HepG2 (cell line): Measurements from ENCODE around the gene SGSM1. TPM values are rescaled to one million over a fixed set of nuclear protein-coding genes. Genes with fewer than 3 reads are reported as not detected.

ENCODE experiments used
- ATAD3A ChIP-seq: sonication (generic); formaldehyde crosslinking; IDR thresholded peaks from 2 replicates; pipeline ENCODE4 v1.4.0; 2020; ENCODE audit warnings: missing genetic modification reagents
- HOXD1 ChIP-seq: sonication (generic); formaldehyde crosslinking; IDR thresholded peaks from 2 replicates; pipeline ENCODE4 v1.5.0; 2020; ENCODE audit warnings: missing genetic modification reagents
- MZF1 ChIP-seq: sonication (generic); formaldehyde crosslinking; IDR thresholded peaks from 2 replicates; pipeline ENCODE4 v1.8.1; 2023; ENCODE audit warnings: mild to moderate bottlenecking, missing genetic modification reagents, borderline replicate concordance
- SRSF9 ChIP-seq: fragments of 200-400 bp; formaldehyde crosslinking; IDR thresholded peaks from 2 replicates; pipeline ENCODE4 v1.6.1; 2018; ENCODE audit warnings: borderline replicate concordance, mild to moderate bottlenecking, low read depth, low read length; ENCODE audit not compliant: insufficient read depth, poor library complexity, severe bottlenecking
- ZBTB3 ChIP-seq: sonication (generic); formaldehyde crosslinking; IDR thresholded peaks from 2 replicates; pipeline ENCODE4 v1.4.0; 2020; ENCODE audit warnings: low read depth, mild to moderate bottlenecking, moderate library complexity, missing genetic modification reagents, borderline replicate concordance
- ZNF468 ChIP-seq: sonication (generic); formaldehyde crosslinking; IDR thresholded peaks from 2 replicates; pipeline ENCODE4 v1.8.0; 2022; ENCODE audit warnings: mild to moderate bottlenecking, moderate library complexity, missing genetic modification reagents
- ZNF614 ChIP-seq: IDR thresholded peaks from 2 replicates; pipeline ENCODE4 v1.6.1; 2018; ENCODE audit warnings: missing biosample characterization, missing genetic modification reagents, inconsistent platforms, borderline replicate concordance
- polyA plus RNA-seq, 8 experiments: library from polyadenylated mRNA; depleted of rRNA in 3 of 8; stranded (reverse) in 7 of 8; unstranded in 1 of 8; fragments of >200 nt; fragmentation: Illumina TruSeq in 4 of 8; extraction: Trizol in 4 of 8; gene quantifications; 2 replicates each; pipeline versions ENCODE4 v1.2.1 to v1.2.3, GENCODE V29; 2011 to 2016; ENCODE audit warnings: low read depth in 4 of 8, missing spikeins in 1 of 8, mixed read lengths in 1 of 8; ENCODE audit not compliant: insufficient read depth in 1 of 8
- total RNA-seq, 5 experiments: library from RNA; depleted of rRNA; stranded (reverse); fragments of >200 nt; fragmentation: Illumina TruSeq; extraction: Trizol; gene quantifications; 2 replicates each; pipeline ENCODE4 v1.2.3, GENCODE V29; 2016; ENCODE audit warnings: low read depth in 1 of 5
- TF ChIP-seq, protein P1 (sequence below): IDR thresholded peaks from 2 replicates; pipeline ENCODE4 v1.6.1; 2016; ENCODE audit warnings: low read depth, control low read depth
- TF ChIP-seq, protein P2 (sequence below): sonication (generic); formaldehyde crosslinking; IDR thresholded peaks from 2 replicates; pipeline ENCODE4 v1.5.1; 2020; ENCODE audit warnings: mild to moderate bottlenecking, missing genetic modification reagents, borderline replicate concordance
- TF ChIP-seq, protein P3 (sequence below): sonication (generic); formaldehyde crosslinking; IDR thresholded peaks from 2 replicates; pipeline ENCODE4 v1.4.0; 2020; ENCODE audit warnings: mild to moderate bottlenecking, missing genetic modification reagents
- TF ChIP-seq, protein P4 (sequence below): sonication (generic); formaldehyde crosslinking; IDR thresholded peaks from 2 replicates; pipeline ENCODE4 v1.8.1; 2023; ENCODE audit warnings: mild to moderate bottlenecking, inconsistent platforms, moderate library complexity, missing genetic modification reagents, borderline replicate concordance
- TF ChIP-seq, protein P5 (sequence below): sonication (generic); formaldehyde crosslinking; IDR thresholded peaks from 2 replicates; pipeline ENCODE4 v1.4.0; 2020; ENCODE audit warnings: mild to moderate bottlenecking, missing genetic modification reagents, borderline replicate concordance

Gene SGSM1
- total and polyA plus RNA-seq, 2 of the 13 experiments (the other 11 are each of a cell fraction or from before 2014, with no cell fraction given), result 0.07 TPM; not detected in 1

DNA sequence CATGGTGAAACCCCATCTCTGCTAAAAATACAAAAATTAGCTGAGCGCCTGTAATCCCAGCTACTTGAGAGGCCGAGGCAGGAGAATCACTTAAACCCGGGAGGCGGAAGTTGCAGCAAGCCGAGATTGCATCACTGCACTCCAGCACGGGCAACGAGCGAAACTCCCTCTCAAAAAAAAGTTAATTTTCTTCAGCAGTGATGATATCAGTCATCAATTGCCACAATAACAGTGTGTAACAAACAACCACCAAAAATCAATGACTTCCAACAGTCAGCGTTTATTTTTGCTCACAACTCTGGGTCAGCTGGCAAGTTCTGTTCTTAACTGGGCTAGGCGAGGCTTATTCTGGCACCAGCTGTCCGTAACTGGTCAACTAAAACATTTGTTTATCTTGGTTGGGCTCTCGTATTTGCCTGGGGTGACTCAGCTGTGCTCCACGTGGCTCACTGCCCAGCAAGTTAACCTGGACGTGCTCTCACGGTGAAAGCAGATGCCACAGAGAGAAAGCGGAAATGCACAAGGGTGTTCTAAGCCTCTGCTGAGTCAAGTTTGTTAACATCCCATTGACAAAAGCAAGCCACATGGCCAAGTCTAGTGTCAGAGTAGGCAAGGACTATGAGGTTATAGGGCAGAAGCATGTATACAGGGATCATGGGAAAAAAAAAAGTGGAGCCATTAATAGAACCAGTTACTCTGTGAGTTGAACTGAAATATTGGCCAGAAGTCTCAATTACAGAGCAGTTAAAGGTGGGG is 88.4 kb downstream of the SGSM1 start (continued):
- TF ChIP-seq, protein P1, sequence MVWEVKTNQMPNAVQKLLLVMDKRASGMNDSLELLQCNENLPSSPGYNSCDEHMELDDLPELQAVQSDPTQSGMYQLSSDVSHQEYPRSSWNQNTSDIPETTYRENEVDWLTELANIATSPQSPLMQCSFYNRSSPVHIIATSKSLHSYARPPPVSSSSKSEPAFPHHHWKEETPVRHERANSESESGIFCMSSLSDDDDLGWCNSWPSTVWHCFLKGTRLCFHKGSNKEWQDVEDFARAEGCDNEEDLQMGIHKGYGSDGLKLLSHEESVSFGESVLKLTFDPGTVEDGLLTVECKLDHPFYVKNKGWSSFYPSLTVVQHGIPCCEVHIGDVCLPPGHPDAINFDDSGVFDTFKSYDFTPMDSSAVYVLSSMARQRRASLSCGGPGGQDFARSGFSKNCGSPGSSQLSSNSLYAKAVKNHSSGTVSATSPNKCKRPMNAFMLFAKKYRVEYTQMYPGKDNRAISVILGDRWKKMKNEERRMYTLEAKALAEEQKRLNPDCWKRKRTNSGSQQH (CRISPR knock-in tag), result 0 out of 2 replicates have a peak, but pooled peaks have one; percentile 51
- TF ChIP-seq ZBTB3 (CRISPR knock-in tag), result no peak
- TF ChIP-seq, protein P2, sequence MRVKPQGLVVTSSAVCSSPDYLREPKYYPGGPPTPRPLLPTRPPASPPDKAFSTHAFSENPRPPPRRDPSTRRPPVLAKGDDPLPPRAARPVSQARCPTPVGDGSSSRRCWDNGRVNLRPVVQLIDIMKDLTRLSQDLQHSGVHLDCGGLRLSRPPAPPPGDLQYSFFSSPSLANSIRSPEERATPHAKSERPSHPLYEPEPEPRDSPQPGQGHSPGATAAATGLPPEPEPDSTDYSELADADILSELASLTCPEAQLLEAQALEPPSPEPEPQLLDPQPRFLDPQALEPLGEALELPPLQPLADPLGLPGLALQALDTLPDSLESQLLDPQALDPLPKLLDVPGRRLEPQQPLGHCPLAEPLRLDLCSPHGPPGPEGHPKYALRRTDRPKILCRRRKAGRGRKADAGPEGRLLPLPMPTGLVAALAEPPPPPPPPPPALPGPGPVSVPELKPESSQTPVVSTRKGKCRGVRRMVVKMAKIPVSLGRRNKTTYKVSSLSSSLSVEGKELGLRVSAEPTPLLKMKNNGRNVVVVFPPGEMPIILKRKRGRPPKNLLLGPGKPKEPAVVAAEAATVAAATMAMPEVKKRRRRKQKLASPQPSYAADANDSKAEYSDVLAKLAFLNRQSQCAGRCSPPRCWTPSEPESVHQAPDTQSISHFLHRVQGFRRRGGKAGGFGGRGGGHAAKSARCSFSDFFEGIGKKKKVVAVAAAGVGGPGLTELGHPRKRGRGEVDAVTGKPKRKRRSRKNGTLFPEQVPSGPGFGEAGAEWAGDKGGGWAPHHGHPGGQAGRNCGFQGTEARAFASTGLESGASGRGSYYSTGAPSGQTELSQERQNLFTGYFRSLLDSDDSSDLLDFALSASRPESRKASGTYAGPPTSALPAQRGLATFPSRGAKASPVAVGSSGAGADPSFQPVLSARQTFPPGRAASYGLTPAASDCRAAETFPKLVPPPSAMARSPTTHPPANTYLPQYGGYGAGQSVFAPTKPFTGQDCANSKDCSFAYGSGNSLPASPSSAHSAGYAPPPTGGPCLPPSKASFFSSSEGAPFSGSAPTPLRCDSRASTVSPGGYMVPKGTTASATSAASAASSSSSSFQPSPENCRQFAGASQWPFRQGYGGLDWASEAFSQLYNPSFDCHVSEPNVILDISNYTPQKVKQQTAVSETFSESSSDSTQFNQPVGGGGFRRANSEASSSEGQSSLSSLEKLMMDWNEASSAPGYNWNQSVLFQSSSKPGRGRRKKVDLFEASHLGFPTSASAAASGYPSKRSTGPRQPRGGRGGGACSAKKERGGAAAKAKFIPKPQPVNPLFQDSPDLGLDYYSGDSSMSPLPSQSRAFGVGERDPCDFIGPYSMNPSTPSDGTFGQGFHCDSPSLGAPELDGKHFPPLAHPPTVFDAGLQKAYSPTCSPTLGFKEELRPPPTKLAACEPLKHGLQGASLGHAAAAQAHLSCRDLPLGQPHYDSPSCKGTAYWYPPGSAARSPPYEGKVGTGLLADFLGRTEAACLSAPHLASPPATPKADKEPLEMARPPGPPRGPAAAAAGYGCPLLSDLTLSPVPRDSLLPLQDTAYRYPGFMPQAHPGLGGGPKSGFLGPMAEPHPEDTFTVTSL, result 0 out of 2 replicates have a peak, but pooled peaks have one; percentile 45
- TF ChIP-seq HOXD1, result no peak
- TF ChIP-seq, protein P3, sequence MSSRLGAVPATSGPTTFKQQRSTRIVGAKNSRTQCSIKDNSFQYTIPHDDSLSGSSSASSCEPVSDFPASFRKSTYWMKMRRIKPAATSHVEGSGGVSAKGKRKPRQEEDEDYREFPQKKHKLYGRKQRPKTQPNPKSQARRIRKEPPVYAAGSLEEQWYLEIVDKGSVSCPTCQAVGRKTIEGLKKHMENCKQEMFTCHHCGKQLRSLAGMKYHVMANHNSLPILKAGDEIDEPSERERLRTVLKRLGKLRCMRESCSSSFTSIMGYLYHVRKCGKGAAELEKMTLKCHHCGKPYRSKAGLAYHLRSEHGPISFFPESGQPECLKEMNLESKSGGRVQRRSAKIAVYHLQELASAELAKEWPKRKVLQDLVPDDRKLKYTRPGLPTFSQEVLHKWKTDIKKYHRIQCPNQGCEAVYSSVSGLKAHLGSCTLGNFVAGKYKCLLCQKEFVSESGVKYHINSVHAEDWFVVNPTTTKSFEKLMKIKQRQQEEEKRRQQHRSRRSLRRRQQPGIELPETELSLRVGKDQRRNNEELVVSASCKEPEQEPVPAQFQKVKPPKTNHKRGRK (CRISPR knock-in tag), result no peak
- no peak for TF ChIP-seq ZNF614
- TF ChIP-seq SRSF9, result no peak
- TF ChIP-seq ATAD3A (CRISPR knock-in tag), result no peak
- TF ChIP-seq, protein P4, sequence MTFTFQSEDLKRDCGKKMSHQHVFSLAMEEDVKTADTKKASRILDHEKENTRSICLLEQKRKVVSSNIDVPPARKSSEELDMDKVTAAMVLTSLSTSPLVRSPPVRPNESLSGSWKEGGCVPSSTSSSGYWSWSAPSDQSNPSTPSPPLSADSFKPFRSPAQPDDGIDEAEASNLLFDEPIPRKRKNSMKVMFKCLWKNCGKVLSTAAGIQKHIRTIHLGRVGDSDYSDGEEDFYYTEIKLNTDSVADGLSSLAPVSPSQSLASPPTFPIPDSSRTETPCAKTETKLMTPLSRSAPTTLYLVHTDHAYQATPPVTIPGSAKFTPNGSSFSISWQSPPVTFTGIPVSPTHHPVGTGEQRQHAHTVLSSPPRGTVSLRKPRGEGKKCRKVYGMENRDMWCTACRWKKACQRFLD, result peak; percentile 51; the same call in 1 of the 2 replicates
- TF ChIP-seq MZF1 (CRISPR knock-in tag), result no peak
- TF ChIP-seq ZNF468 (CRISPR knock-in tag), result no peak
- TF ChIP-seq, protein P5, sequence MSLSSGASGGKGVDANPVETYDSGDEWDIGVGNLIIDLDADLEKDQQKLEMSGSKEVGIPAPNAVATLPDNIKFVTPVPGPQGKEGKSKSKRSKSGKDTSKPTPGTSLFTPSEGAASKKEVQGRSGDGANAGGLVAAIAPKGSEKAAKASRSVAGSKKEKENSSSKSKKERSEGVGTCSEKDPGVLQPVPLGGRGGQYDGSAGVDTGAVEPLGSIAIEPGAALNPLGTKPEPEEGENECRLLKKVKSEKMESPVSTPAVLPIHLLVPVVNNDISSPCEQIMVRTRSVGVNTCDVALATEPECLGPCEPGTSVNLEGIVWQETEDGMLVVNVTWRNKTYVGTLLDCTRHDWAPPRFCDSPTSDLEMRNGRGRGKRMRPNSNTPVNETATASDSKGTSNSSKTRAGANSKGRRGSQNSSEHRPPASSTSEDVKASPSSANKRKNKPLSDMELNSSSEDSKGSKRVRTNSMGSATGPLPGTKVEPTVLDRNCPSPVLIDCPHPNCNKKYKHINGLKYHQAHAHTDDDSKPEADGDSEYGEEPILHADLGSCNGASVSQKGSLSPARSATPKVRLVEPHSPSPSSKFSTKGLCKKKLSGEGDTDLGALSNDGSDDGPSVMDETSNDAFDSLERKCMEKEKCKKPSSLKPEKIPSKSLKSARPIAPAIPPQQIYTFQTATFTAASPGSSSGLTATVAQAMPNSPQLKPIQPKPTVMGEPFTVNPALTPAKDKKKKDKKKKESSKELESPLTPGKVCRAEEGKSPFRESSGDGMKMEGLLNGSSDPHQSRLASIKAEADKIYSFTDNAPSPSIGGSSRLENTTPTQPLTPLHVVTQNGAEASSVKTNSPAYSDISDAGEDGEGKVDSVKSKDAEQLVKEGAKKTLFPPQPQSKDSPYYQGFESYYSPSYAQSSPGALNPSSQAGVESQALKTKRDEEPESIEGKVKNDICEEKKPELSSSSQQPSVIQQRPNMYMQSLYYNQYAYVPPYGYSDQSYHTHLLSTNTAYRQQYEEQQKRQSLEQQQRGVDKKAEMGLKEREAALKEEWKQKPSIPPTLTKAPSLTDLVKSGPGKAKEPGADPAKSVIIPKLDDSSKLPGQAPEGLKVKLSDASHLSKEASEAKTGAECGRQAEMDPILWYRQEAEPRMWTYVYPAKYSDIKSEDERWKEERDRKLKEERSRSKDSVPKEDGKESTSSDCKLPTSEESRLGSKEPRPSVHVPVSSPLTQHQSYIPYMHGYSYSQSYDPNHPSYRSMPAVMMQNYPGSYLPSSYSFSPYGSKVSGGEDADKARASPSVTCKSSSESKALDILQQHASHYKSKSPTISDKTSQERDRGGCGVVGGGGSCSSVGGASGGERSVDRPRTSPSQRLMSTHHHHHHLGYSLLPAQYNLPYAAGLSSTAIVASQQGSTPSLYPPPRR (CRISPR knock-in tag), result peak; percentile 60; the same call in 1 of the 2 replicates
